Measurements from ENCODE around the gene COL4A2.
"Not testable (repeated sequence)": the region's sequence is repeated elsewhere in the genome, so short reads cannot be mapped to it uniquely, and the experiment has no call there.

Gene COL4A2

GRCh38 chr13:110523180-110523579, 216.1 kb downstream of the COL4A2 start:
- no peak for DNase-seq

GRCh38 chr13:110523838-110524540, 216.9 kb downstream of the COL4A2 start:
- DNase-seq: no peak

DNA sequence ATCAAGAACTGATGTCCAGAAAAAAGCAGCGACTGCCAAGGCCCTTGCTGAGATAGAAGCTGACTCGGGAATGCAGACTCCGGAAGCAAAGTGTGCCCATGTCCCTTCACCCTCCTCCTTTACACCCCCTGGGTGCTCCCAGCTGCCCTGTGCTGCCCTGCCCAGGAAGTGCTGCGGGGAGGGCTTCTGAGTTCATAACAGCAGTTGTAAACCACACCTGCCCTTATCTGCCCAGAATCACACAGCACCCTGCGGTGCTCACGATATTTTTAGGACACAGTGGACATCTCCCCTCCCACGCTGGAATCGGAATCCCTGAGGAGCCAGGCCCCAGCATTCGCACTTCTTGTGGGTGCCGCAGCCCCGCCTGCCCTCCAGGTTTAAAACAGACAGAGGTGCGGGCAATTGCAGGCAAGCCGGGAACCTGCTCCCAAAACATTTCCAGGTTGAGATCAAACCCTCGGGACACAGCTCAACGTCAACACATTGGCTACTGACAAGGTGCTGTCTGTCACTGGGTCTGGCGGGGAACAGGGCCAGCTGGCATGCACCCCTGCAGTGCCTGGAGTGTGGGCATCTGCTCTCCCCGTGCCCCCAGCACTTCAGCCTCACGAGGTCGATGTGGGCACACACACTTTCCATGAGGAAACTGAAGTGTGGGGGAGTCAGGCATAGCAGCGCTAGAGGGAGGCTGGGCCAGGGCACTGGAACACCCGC, 217.6 kb downstream of the COL4A2 start:
- no peak for DNase-seq

GRCh38 chr13:110525328-110526319, 218.5 kb downstream of the COL4A2 start:
- no peak for DNase-seq

- no peak for DNase-seq
Observed at GRCh38 chr13:110528371-110528770, 221.3 kb downstream of the COL4A2 start.

- no peak for DNase-seq
Observed at GRCh38 chr13:110528911-110529310, 221.8 kb downstream of the COL4A2 start.

DNA sequence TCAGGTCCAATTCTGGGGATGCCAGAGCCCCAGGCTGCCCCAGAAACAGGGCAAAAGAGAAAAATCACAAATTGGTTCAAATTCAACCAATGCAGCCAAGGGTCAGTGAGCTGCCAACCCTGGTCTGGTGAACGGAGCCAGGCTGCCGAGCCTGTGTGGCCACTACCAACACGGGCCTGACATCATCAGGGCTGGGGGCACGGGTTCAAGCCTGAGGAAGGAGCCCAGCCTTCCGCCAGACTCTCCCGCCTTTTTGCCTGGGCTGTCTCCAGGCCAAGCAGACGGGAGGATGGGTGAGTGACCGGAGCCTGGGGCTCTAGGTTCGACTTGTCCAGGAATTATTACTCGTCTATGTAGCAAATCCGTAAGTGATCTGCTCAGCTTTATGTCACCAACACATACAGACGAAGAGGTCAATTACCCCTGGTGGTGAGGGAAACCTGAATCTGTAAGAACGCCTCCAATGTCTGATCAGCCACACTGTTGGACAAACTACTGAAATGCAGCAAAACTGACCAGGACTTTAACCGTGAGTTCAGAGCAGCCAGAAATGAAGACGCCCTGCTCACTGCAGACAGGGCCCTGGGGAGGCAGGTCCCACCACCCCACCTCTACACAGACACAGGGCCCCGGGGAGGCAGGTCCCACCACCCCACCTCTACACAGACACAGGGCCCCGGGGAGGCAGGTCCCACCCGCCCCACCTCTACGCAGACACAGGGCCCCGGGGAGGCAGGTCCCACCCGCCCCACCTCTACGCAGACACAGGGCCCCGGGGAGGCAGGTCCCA, 222.6 kb downstream of the COL4A2 start:
- DNase-seq: no peak

DNA sequence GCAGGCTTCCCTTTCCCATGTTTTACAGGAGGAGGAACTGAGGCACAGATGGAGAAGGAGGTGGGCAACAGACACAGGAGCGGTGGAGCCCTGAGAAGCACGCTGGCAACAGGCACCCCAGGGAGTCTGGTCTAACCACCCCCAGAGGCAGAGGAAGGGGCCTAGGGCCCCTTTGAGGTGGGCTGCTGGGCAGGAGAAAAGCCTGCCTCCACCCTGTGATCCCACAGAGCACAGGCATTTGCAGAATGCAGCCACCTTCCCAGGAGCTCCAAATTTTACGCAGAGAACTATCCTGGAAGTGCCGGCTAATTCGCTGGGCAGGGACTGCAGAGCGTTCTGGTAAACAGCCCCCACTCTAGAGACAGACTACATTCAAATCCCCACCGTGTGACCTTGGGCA, 224.0 kb downstream of the COL4A2 start:
- DNase-seq: no peak

DNA sequence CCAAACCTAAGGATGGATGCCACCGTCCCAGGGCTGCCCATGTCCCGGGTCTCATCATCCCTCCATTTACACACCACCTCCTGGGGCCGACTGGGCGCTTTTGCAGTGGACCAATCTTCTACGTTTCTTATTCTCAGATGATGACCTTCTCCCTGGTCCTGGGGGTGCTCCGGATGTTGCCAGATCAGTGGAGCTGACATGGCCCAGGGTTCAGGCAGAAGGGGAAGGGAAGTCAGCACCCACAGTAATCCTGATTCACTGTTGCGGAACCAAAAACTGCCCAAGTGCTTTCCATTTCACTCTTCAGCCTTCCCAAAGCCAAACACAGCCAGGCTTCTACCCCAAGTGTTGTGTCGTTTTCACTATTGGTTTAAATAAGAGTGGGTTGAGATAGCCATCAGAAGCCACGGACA, 224.6 kb downstream of the COL4A2 start:
- DNase-seq: no peak

- not testable (repeated sequence) for DNase-seq
Observed at GRCh38 chr13:110532258-110532657, 225.2 kb downstream of the COL4A2 start.

- DNase-seq: no peak
Observed at GRCh38 chr13:110533771-110534670, 226.9 kb downstream of the COL4A2 start.

- DNase-seq: no peak
Observed at GRCh38 chr13:110535526-110535925, 228.4 kb downstream of the COL4A2 start.

DNA sequence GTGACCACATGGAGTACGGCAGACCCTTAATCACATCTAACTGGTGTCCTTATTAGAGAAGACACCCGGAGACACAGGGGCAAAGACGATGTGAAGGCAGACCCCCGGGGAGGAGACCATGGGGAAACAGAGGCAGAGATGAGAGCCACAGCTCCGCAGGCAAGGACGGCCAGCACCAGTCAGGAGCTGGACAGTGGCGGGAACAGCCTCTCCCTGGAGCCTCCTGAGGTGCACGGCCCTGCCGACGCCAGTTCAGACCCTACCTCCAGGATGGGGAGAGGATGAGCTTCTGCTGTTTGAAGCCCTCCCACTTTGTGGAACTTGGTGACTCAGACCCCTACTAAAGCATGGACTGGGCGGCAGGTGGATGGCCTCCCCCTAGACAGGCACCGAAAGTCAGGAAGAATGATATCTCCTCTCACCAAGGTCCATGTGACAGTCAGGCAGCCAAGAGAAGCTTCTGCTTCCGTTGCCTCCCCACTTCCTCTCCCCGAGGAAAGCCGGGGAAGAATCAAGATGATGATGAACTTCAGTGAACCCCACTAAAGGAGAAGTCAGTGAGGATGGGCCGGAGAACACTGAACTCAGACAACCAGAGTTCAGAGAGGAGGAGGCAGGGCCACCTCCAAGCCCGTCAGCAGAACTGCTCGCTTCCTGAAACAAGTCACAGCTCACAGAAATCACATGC, 229.1 kb downstream of the COL4A2 start:
- DNase-seq: no peak

- DNase-seq: no peak
Observed at GRCh38 chr13:110538632-110539031, 231.5 kb downstream of the COL4A2 start.

GRCh38 chr13:110539894-110540293, 232.8 kb downstream of the COL4A2 start:
- DNase-seq: no peak

DNA sequence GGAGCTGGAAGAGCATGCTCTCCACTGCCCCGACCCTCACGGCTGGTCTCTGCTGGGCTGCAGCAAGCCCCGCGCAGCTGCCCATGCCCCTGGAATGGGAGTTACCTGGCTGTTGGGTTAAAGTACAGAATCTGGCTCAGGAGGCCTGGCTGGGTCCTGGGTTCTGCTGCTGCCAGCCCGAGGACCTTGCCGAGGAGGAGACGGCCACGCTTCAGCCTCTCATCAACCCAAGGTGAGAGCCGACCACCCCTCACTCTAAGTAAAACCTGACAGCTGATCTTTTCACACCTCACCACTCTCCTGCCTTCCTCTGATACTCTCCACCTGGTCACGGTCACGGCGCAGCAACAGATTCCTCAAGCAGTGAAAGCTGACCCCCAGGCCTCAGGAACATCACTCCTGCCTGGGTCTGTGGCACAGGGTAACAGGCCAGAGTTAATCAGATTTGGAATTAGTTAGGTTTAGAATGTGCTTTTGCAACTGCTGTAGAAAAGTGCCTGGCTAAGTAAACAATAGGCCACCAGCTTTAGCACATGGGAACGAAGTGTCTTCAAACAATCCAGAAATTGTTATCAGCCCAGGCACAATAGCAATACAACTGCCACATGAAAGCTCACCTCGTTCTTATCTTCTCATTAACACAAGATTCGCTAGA, 233.9 kb downstream of the COL4A2 start:
- no peak for DNase-seq

- no peak for DNase-seq
Observed at GRCh38 chr13:110541526-110541920, 234.4 kb downstream of the COL4A2 start.

- DNase-seq: no peak
Observed at GRCh38 chr13:110542169-110542796, 235.2 kb downstream of the COL4A2 start.

- no peak for DNase-seq
Observed at GRCh38 chr13:110546378-110546777, 239.3 kb downstream of the COL4A2 start.

DNA sequence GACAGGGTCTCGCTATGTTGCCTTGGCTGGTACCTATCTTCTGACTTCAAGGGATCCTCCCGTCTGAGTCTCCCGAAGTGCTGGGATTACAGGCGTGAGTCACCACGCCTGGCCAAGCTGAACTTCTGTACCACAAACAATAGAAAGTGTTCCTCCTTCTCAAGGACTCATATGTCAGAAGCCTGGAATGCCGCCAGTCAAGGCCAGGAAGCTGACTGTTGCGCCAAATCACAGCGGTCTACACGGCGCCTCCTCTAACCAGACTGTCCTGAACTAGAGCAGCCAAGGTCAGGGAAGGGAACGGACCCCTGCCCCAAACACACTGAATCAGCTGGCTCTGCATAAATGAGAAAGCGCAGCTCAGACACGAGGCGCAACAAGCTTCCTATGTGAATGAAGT, 239.8 kb downstream of the COL4A2 start:
- no peak for DNase-seq
